GM18499 (cell line): Measurements from ENCODE around the gene KRTAP13-3.

Source experiments
- ATAC-seq: cut with Tn5 transposase; IDR thresholded peaks from one replicate; pipeline ENCODE4 v1.9.1; 2021; ENCODE audit warnings: moderate number of reproducible peaks; ENCODE audit not compliant: insufficient read depth, unreplicated experiment

The KRTAP13-3 gene

GRCh38 chr21:30425826-30426225 is at the start of gene KRTAP13-3:
TSS of gene KRTAP13-3 (minus strand) at chr21:30425926. CDS start at chr21:30425912, 14 bp downstream.
- no peak for ATAC-seq

GRCh38 chr21:30468900-30469714 is 43.4 kb upstream of the KRTAP13-3 start:
- no peak for ATAC-seq

GRCh38 chr21:30463713-30464112 is 38.0 kb upstream of the KRTAP13-3 start:
- no peak for ATAC-seq

- ATAC-seq = no peak
Measured at GRCh38 chr21:30448514-30448913, 22.8 kb upstream of the KRTAP13-3 start.

- no peak for ATAC-seq
Measured at GRCh38 chr21:30447056-30447455, 21.3 kb upstream of the KRTAP13-3 start.

- no peak for ATAC-seq
Measured at GRCh38 chr21:30444204-30444603, 18.5 kb upstream of the KRTAP13-3 start.

GRCh38 chr21:30443226-30443625 is 17.5 kb upstream of the KRTAP13-3 start:
- ATAC-seq = no peak

- ATAC-seq = no peak
Measured at GRCh38 chr21:30439975-30440374, 14.2 kb upstream of the KRTAP13-3 start, which contains the start of gene KRTAP15-1. TSS of gene KRTAP15-1 (plus strand) at chr21:30440275. CDS start at chr21:30440328, 53 bp downstream.

- ATAC-seq = no peak
Measured at GRCh38 chr21:30437010-30437565, 11.4 kb upstream of the KRTAP13-3 start.

GRCh38 chr21:30434033-30434631 is 8.4 kb upstream of the KRTAP13-3 start:
- no peak for ATAC-seq

GRCh38 chr21:30430170-30430655 is 4.5 kb upstream of the KRTAP13-3 start, which contains the start of gene KRTAP13-4:
TSS of gene KRTAP13-4 (plus strand) at chr21:30430220. CDS start at chr21:30430276, 56 bp downstream.
- ATAC-seq = no peak

GRCh38 chr21:30426731-30427130 is 1.0 kb upstream of the KRTAP13-3 start:
- no peak for ATAC-seq

- no peak for ATAC-seq
Measured at GRCh38 chr21:30415993-30416392, 9.7 kb downstream of the KRTAP13-3 start.

GRCh38 chr21:30408782-30409494 is 16.8 kb downstream of the KRTAP13-3 start:
- ATAC-seq = no peak

GRCh38 chr21:30395731-30396130 is 30.0 kb downstream of the KRTAP13-3 start, which contains the start of gene KRTAP13-1:
TSS of gene KRTAP13-1 (plus strand) at chr21:30396031. CDS start at chr21:30396087, 56 bp downstream.
- no peak for ATAC-seq

- ATAC-seq = no peak
Measured at GRCh38 chr21:30391492-30392025, 34.2 kb downstream of the KRTAP13-3 start.

- no peak for ATAC-seq
Measured at GRCh38 chr21:30382201-30382600, 43.5 kb downstream of the KRTAP13-3 start.
